Keratinocyte (primary cell): Measurements from ENCODE around the gene CYP4A22. TPM values are rescaled to one million over a fixed set of nuclear protein-coding genes. Genes with fewer than 3 reads are reported as not detected.

ENCODE experiments used
- DNase-seq: peaks from one replicate; pipeline ENCODE4 v3.0.0-alpha.2; 2011; ENCODE audit warnings: low read depth, missing footprints, low spot score
- FAIRE-seq: peaks from 2 replicates; lab custom pipeline; 2011; peaks lifted over from hg19 to GRCh38; lab: Jason Lieb, UNC
- H2AFZ ChIP-seq: 2 replicates; pipeline ENCODE4 v1.6.0; 2012; ENCODE audit warnings: low read length, control low read depth, inconsistent platforms; ENCODE audit not compliant: control insufficient read depth
- H3K27ac ChIP-seq: 2 replicates; pipeline ENCODE4 v1.5.1; 2011; ENCODE audit warnings: low read length; ENCODE audit not compliant: control insufficient read depth, insufficient read depth
- H3K27me3 ChIP-seq: 3 replicates; pipeline ENCODE4 v1.6.0; 2011; ENCODE audit warnings: low read length; ENCODE audit not compliant: control insufficient read depth, insufficient read depth; ENCODE audit errors: extremely low read depth
- H3K36me3 ChIP-seq, 2 experiments: 2 replicates in 1 of 2; 3 replicates in 1 of 2; pipeline ENCODE4 v1.5.1; 2011; ENCODE audit warnings: low read length in 2 of 2, mild to moderate bottlenecking in 1 of 2; ENCODE audit not compliant: control insufficient read depth in 2 of 2, insufficient read depth in 2 of 2; ENCODE audit errors: extremely low read depth in 1 of 2
- H3K4me1 ChIP-seq: 3 replicates; pipeline ENCODE4 v1.5.1; 2011; ENCODE audit warnings: low read length; ENCODE audit not compliant: control insufficient read depth, insufficient read depth; ENCODE audit errors: extremely low read depth
- H3K4me2 ChIP-seq: 3 replicates; pipeline ENCODE4 v1.6.0; 2011; ENCODE audit warnings: low read depth, low read length; ENCODE audit not compliant: control insufficient read depth, insufficient read depth; ENCODE audit errors: extremely low read depth
- H3K4me3 ChIP-seq, 3 experiments: fragments of 200-600 bp in 1 of 3; sonication (generic) in 1 of 3; 2 replicates in 2 of 3; 3 replicates in 1 of 3; pipeline ENCODE4 v1.5.1; 2011 to 2016; ENCODE audit warnings: low read length in 3 of 3, mild to moderate bottlenecking in 3 of 3, control low read depth in 2 of 3, inconsistent platforms in 1 of 3, low read depth in 1 of 3, mixed read lengths in 1 of 3, mixed run types in 1 of 3, moderate library complexity in 1 of 3; ENCODE audit not compliant: control insufficient read depth in 2 of 3, insufficient read depth in 2 of 3; ENCODE audit errors: extremely low read depth in 1 of 3
- H3K79me2 ChIP-seq: 2 replicates; pipeline ENCODE4 v1.6.0; 2012; ENCODE audit warnings: low read length; ENCODE audit not compliant: control insufficient read depth, insufficient read depth
- H3K9ac ChIP-seq: 3 replicates; pipeline ENCODE4 v1.6.0; 2011; ENCODE audit warnings: low read length; ENCODE audit not compliant: control insufficient read depth, insufficient read depth; ENCODE audit errors: extremely low read depth
- H3K9me1 ChIP-seq: 3 replicates; pipeline ENCODE4 v1.6.0; 2011; ENCODE audit warnings: low read length; ENCODE audit not compliant: control insufficient read depth, insufficient read depth; ENCODE audit errors: extremely low read depth
- H3K9me3 ChIP-seq: 2 replicates; pipeline ENCODE4 v1.5.1; 2012; ENCODE audit warnings: low read depth, low read length; ENCODE audit not compliant: control insufficient read depth
- H4K20me1 ChIP-seq: 3 replicates; pipeline ENCODE4 v1.6.0; 2011; ENCODE audit warnings: low read length; ENCODE audit not compliant: control insufficient read depth, insufficient read depth; ENCODE audit errors: extremely low read depth
- EZH2 ChIP-seq: IDR thresholded peaks from one replicate; pipeline ENCODE4 v1.6.1; 2012; ENCODE audit warnings: inconsistent platforms, mild to moderate bottlenecking, low read length, moderate library complexity
- dilution Hi-C: fragments of 300-500 bp; cut with MboI; formaldehyde crosslinking; loops from one replicate; pipeline ENCODE4 v1.7.0; 2020; ENCODE audit warnings: low sequenced_read_pairs; ENCODE audit not compliant: extremely low pct_ligation_motif_present
- polyA plus RNA-seq, 5 experiments: library from polyadenylated mRNA; depleted of rRNA in 3 of 5; stranded (reverse) in 3 of 5; stranded (forward) in 1 of 5; unstranded in 1 of 5; fragments of >200 nt; gene quantifications; 1 replicate in 1 of 5; 2 replicates in 3 of 5; 3 replicates in 1 of 5; pipeline versions ENCODE4 v1.2.1 to v1.2.3, GENCODE V29; 2011 to 2012; ENCODE audit warnings: missing spikeins in 2 of 5, low read depth in 1 of 5, low replicate concordance in 1 of 5
- TF ChIP-seq, protein P1 (sequence below), 3 experiments: IDR thresholded peaks in 1 of 3; conservative IDR thresholded peaks in 1 of 3; optimal IDR thresholded peaks in 1 of 3; 2 replicates in 2 of 3; 3 replicates in 1 of 3; pipeline versions ENCODE3 to v1.5.1; 2011; ENCODE audit warnings: low read length in 3 of 3, mild to moderate bottlenecking in 3 of 3, moderate library complexity in 2 of 3, control low read depth in 1 of 3, inconsistent platforms in 1 of 3; ENCODE audit not compliant: insufficient read depth in 2 of 3; ENCODE audit errors: extremely low read depth in 1 of 3

Gene CYP4A22
- polyA plus RNA-seq, 1 donor (not counting 4 experiments of a cell fraction or from before 2014, with no cell fraction given): not detected

DNA sequence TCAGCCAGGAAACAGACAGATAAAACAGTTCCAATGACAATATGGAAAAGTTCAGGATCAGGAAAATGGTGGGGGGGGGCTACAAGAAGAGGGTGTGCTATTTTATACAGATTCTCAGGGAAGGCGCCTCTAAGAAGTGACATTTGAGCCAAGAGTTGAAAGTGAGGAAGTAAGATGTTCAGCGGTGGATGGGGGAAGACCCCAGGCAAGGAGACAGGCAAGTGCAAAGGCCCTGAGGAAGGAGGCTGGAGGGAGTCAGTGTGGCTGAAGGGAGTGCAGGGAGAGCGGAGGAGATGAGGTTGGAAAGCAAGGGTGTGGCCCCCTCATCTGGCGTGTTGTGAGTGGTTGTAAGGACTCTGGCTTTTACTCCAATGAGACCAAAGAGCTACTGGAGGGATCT is 61.0 kb downstream of the CYP4A22 start:
- no peaks in the 10 kb centered on the region for H3K27me3 ChIP-seq
- dilution Hi-C loops: no loop called here

More for the DNA sequence above, 61.0 kb downstream of the CYP4A22 start:
- Histone ChIP-seq H3K9me3 (no peaks in the 10 kb centered on the region), H3K4me2 (no peak overlapping the region), H3K4me1 (no peaks in the 10 kb centered on the region), H3K79me2 (no peaks in the 10 kb centered on the region), H3K9me1 (no peaks in the 10 kb centered on the region), H3K36me3 (no peaks in the 10 kb centered on the region), H3K27ac (no peak overlapping the region), H3K4me3 (no peak overlapping the region), H4K20me1 (no peaks in the 10 kb centered on the region), H3K9ac (no peak overlapping the region), H2AFZ (no peak overlapping the region)
- no peak for TF ChIP-seq EZH2
- TF ChIP-seq, protein P1, sequence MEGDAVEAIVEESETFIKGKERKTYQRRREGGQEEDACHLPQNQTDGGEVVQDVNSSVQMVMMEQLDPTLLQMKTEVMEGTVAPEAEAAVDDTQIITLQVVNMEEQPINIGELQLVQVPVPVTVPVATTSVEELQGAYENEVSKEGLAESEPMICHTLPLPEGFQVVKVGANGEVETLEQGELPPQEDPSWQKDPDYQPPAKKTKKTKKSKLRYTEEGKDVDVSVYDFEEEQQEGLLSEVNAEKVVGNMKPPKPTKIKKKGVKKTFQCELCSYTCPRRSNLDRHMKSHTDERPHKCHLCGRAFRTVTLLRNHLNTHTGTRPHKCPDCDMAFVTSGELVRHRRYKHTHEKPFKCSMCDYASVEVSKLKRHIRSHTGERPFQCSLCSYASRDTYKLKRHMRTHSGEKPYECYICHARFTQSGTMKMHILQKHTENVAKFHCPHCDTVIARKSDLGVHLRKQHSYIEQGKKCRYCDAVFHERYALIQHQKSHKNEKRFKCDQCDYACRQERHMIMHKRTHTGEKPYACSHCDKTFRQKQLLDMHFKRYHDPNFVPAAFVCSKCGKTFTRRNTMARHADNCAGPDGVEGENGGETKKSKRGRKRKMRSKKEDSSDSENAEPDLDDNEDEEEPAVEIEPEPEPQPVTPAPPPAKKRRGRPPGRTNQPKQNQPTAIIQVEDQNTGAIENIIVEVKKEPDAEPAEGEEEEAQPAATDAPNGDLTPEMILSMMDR (optimal IDR thresholded peaks at IDR 0.05 in 1 of 3, IDR thresholded peaks at IDR 0.05 in 1 of 3, conservative IDR thresholded peaks at IDR 0.05 in 1 of 3; ENCODE audit: extremely low read depth in 1 of 3, insufficient read depth in 2 of 3, low read length in 3 of 3): no peak
- no peak for DNase-seq
- no peak for FAIRE-seq

Other genes starting within 250 kb of the CYP4A22 start
- not detected in 3 replicates for gene CYP4A11, start 196.0 kb upstream of the CYP4A22 start, polyA plus RNA-seq
- 0.93 to 1.2 TPM (median 1.00 TPM) in 3 replicates for gene CYP4X1, start 113.8 kb upstream of the CYP4A22 start, polyA plus RNA-seq
- gene CYP4Z1, start 70.2 kb upstream of the CYP4A22 start, polyA plus RNA-seq: not detected in 3 replicates
- 1.5 to 29.2 TPM (median 1.5 TPM) in 3 replicates for gene PDZK1IP1, start 52.6 kb downstream of the CYP4A22 start, polyA plus RNA-seq
- gene TAL1, start 94.8 kb downstream of the CYP4A22 start, polyA plus RNA-seq: not detected in 3 replicates
- 3.8 to 10.5 TPM (median 9.4 TPM) in 3 replicates for gene STIL, start 176.7 kb downstream of the CYP4A22 start, polyA plus RNA-seq
- gene CMPK1, start 196.3 kb downstream of the CYP4A22 start, polyA plus RNA-seq: 35.5 to 63.8 TPM (median 37.0 TPM) in 3 replicates